H9 (cell line): ENCODE data around the gene VIT. TPM values are rescaled to one million over a fixed set of nuclear protein-coding genes. Genes with fewer than 3 reads are reported as not detected.
A peak's percentile ranks its signal among the peaks of the same experiment; 100 is the strongest.
"Not testable (repeated sequence)": the region's sequence is repeated elsewhere in the genome, so short reads cannot be mapped to it uniquely, and the experiment has no call there.

Experiments
- DNase-seq: peaks from one replicate; pipeline ENCODE4 v3.0.0-alpha.2; 2017
- H2AFZ ChIP-seq: one replicate; pipeline ENCODE4 v1.6.1; 2013; ENCODE audit warnings: mild to moderate bottlenecking, low read length, control low read depth, moderate library complexity
- H2AK5ac ChIP-seq: 2 replicates; pipeline ENCODE4 v1.6.1; 2013; ENCODE audit warnings: low read length, control low read depth, mixed read lengths; ENCODE audit not compliant: insufficient read length
- H2BK120ac ChIP-seq: one replicate; pipeline ENCODE4 v1.6.1; 2013; ENCODE audit warnings: low read depth, mild to moderate bottlenecking, low read length, control low read depth, inconsistent platforms; ENCODE audit not compliant: poor library complexity, severe bottlenecking
- H2BK12ac ChIP-seq: 2 replicates; pipeline ENCODE4 v1.6.1; 2013; ENCODE audit warnings: low read length, control low read depth, mixed read lengths, low read depth; ENCODE audit not compliant: insufficient read length
- H2BK15ac ChIP-seq: 2 replicates; pipeline ENCODE4 v1.6.1; 2013; ENCODE audit warnings: low read depth, low read length, control low read depth
- H2BK20ac ChIP-seq: one replicate; pipeline ENCODE4 v1.6.1; 2013; ENCODE audit warnings: low read depth, mild to moderate bottlenecking, low read length, control low read depth, inconsistent platforms; ENCODE audit not compliant: poor library complexity, severe bottlenecking
- H2BK5ac ChIP-seq: 2 replicates; pipeline ENCODE4 v1.6.1; 2013; ENCODE audit warnings: low read length, control low read depth, mixed read lengths; ENCODE audit not compliant: insufficient read length
- H3K14ac ChIP-seq: 2 replicates; pipeline ENCODE4 v1.6.1; 2013; ENCODE audit warnings: low read length, control low read depth; ENCODE audit not compliant: insufficient read depth
- H3K18ac ChIP-seq: 2 replicates; pipeline ENCODE4 v1.6.1; 2013; ENCODE audit warnings: low read depth, mild to moderate bottlenecking, mixed read lengths, low read length, control low read depth; ENCODE audit not compliant: insufficient read length
- H3K23ac ChIP-seq: 2 replicates; pipeline ENCODE4 v1.6.1; 2013; ENCODE audit warnings: low read length, control low read depth, mixed read lengths, low read depth; ENCODE audit not compliant: insufficient read length
- H3K23me2 ChIP-seq: 2 replicates; pipeline ENCODE4 v1.6.1; 2013; ENCODE audit warnings: low read depth, mild to moderate bottlenecking, mixed read lengths, low read length, control low read depth; ENCODE audit not compliant: insufficient read length, poor library complexity, severe bottlenecking
- H3K27ac ChIP-seq: 2 replicates; pipeline ENCODE4 v1.5.1; 2013; ENCODE audit warnings: low read length, control low read depth, mixed read lengths, low read depth; ENCODE audit not compliant: insufficient read length
- H3K27me3 ChIP-seq: 2 replicates; pipeline ENCODE4 v1.6.1; 2013; ENCODE audit warnings: low read length, control low read depth, inconsistent platforms; ENCODE audit not compliant: insufficient read depth
- H3K4ac ChIP-seq: 2 replicates; pipeline ENCODE4 v1.6.1; 2013; ENCODE audit warnings: low read depth, mild to moderate bottlenecking, control low read depth, inconsistent platforms, low read length, moderate library complexity
- H3K4me1 ChIP-seq: 2 replicates; pipeline ENCODE4 v1.6.1; 2013; ENCODE audit warnings: low read length, control low read depth, inconsistent platforms; ENCODE audit not compliant: insufficient read depth
- H3K4me2 ChIP-seq: 2 replicates; pipeline ENCODE4 v1.6.1; 2013; ENCODE audit warnings: low read length, control low read depth, mixed read lengths; ENCODE audit not compliant: insufficient read length, insufficient read depth
- H3K56ac ChIP-seq: 2 replicates; pipeline ENCODE4 v1.6.1; 2013; ENCODE audit warnings: low read depth, mild to moderate bottlenecking, mixed read lengths, low read length, control low read depth; ENCODE audit not compliant: insufficient read length
- H3K79me1 ChIP-seq: 2 replicates; pipeline ENCODE4 v1.6.1; 2013; ENCODE audit warnings: low read depth, mild to moderate bottlenecking, moderate library complexity, low read length, control low read depth, inconsistent platforms; ENCODE audit not compliant: insufficient read depth, poor library complexity, severe bottlenecking
- H3K79me2 ChIP-seq: 2 replicates; pipeline ENCODE4 v1.6.1; 2013; ENCODE audit warnings: low read length, control low read depth, inconsistent platforms; ENCODE audit not compliant: insufficient read depth
- H3K9ac ChIP-seq: 2 replicates; pipeline ENCODE4 v1.6.1; 2013; ENCODE audit warnings: low read length, control low read depth, mixed read lengths; ENCODE audit not compliant: insufficient read length; ENCODE audit errors: extremely low read depth
- H3K9me3 ChIP-seq: one replicate; pipeline ENCODE4 v1.6.1; 2013; ENCODE audit warnings: low read depth, low read length, inconsistent platforms; ENCODE audit not compliant: control insufficient read depth
- H3T11ph ChIP-seq: one replicate; pipeline ENCODE4 v1.6.1; 2013; ENCODE audit warnings: mild to moderate bottlenecking, low read length, control low read depth, inconsistent platforms
- H4K20me1 ChIP-seq: one replicate; pipeline ENCODE4 v1.6.1; 2013; ENCODE audit not compliant: control insufficient read depth, insufficient read length, insufficient read depth
- H4K5ac ChIP-seq: 2 replicates; pipeline ENCODE4 v1.6.1; 2013; ENCODE audit warnings: low read depth, mild to moderate bottlenecking, mixed read lengths, low read length, control low read depth; ENCODE audit not compliant: insufficient read length
- H4K8ac ChIP-seq: replicated peaks from 2 replicates; pipeline ENCODE4 v1.6.1; 2013; ENCODE audit warnings: low read length, control low read depth, mixed read lengths, low read depth; ENCODE audit not compliant: insufficient read length
- H4K91ac ChIP-seq: 2 replicates; pipeline ENCODE4 v1.6.1; 2013; ENCODE audit warnings: low read depth, mild to moderate bottlenecking, moderate library complexity, mixed read lengths, low read length, control low read depth; ENCODE audit not compliant: insufficient read length
- H3K27ac Mint-ChIP-seq, 3 experiments: 2 replicates in 2 of 3; 3 replicates in 1 of 3; pipeline ENCODE4 v1.8.0; 2020 to 2021; ENCODE audit warnings: mixed read lengths in 3 of 3, mild to moderate bottlenecking in 1 of 3, moderate library complexity in 1 of 3
- H3K27me3 Mint-ChIP-seq: 2 replicates; pipeline ENCODE4 v1.8.0; 2021; ENCODE audit warnings: low read depth, mild to moderate bottlenecking, moderate library complexity, mixed read lengths
- H3K36me3 Mint-ChIP-seq, 3 experiments: 2 replicates in 2 of 3; 3 replicates in 1 of 3; pipeline ENCODE4 v1.8.0; 2020 to 2021; ENCODE audit warnings: low read depth in 3 of 3, mixed read lengths in 3 of 3; ENCODE audit not compliant: insufficient read depth in 1 of 3
- H3K4me1 Mint-ChIP-seq, 2 experiments: 2 replicates each; pipeline ENCODE4 v1.8.0; 2020; ENCODE audit warnings: mixed read lengths in 2 of 2
- H3K4me3 Mint-ChIP-seq, 2 experiments: 2 replicates in 1 of 2; 3 replicates in 1 of 2; pipeline ENCODE4 v1.8.0; 2020 to 2021; ENCODE audit warnings: mild to moderate bottlenecking in 2 of 2, mixed read lengths in 2 of 2, moderate library complexity in 1 of 2
- H3K9me3 Mint-ChIP-seq, 2 experiments: 2 replicates in 1 of 2; 3 replicates in 1 of 2; pipeline ENCODE4 v1.8.0; 2020; ENCODE audit warnings: mild to moderate bottlenecking in 2 of 2, mixed read lengths in 2 of 2, moderate library complexity in 1 of 2
- CTCF ChIP-seq: fragments of 200-600 bp; sonication (generic); conservative IDR thresholded peaks from 3 replicates; pipeline ENCODE4 v1.8.0; 2021; ENCODE audit warnings: antibody characterized with exemption, mild to moderate bottlenecking
- WGBS: extraction: QIAGEN DNeasy Blood & Tissue Kit; methylation state at CpG from one replicate; pipeline ENCODE4 v1.1.7; 2013; ENCODE audit warnings: missing lambda C conversion rate, low lambda C conversion rate, mixed read lengths; ENCODE audit not compliant: insufficient read length; ENCODE audit errors: extremely low coverage; 5-methylcytosine and 5-hydroxymethylcytosine counted together
- total RNA-seq: library from RNA; stranded (reverse); gene quantifications from 2 replicates; pipeline ENCODE4 v1.2.1, GENCODE V29; 2021

Gene VIT
- total RNA-seq, 1 experiment from 2014 or later: 0.15 TPM

- H3K27me3 ChIP-seq: no peaks in the 10 kb centered on the region
- no peak overlapping the region for H3K27ac ChIP-seq
- H3K4me1 Mint-ChIP-seq: peaks cover 23 to 26% of the 10 kb centered on the region in 2 experiments
- no peak overlapping the region for H3K56ac ChIP-seq
- peak overlapping the region; percentile 29 for H3K4me2 ChIP-seq
- no peak overlapping the region for H2BK12ac ChIP-seq
- no peak overlapping the region for H3T11ph ChIP-seq
- H2BK20ac ChIP-seq: no peak overlapping the region
- H3K27me3 Mint-ChIP-seq: no peaks in the 10 kb centered on the region; the same call in 1 of the 2 replicates
- no peak overlapping the region for H2BK120ac ChIP-seq
- no peak overlapping the region for H2AK5ac ChIP-seq
- TF ChIP-seq CTCF: no peak
- H3K9me3 ChIP-seq: no peaks in the 10 kb centered on the region
- no peaks in the 10 kb centered on the region for H3K9me3 Mint-ChIP-seq
- H3K27ac Mint-ChIP-seq: peak overlapping the region; percentile 20 to 88 (median 87); a peak in 6 of 7 replicates
- DNase-seq: peak; percentile 59
- H2BK15ac ChIP-seq: no peak overlapping the region
- no peak overlapping the region for H2BK5ac ChIP-seq
- no peak overlapping the region for H4K5ac ChIP-seq
- H3K79me2 ChIP-seq: no peaks in the 10 kb centered on the region
- H2AFZ ChIP-seq: no peak overlapping the region
- whole genome bisulfite sequencing: no CpG with 5 or more reads among the region's 7 CpGs
- no peak overlapping the region for H4K91ac ChIP-seq
- peak overlapping the region; percentile 76 for H3K18ac ChIP-seq
- H3K79me1 ChIP-seq: no peaks in the 10 kb centered on the region
- no peak overlapping the region for H3K23ac ChIP-seq
- no peak overlapping the region for H3K9ac ChIP-seq
- H3K4me3 Mint-ChIP-seq: peak overlapping the region in 1 of 2 experiments; percentile 41; a peak in 1 of 5 replicates
- H4K20me1 ChIP-seq: no peaks in the 10 kb centered on the region
- no peak overlapping the region for H3K4ac ChIP-seq
- no peak overlapping the region for H3K14ac ChIP-seq
- no peaks in the 10 kb centered on the region for H3K23me2 ChIP-seq
- H3K36me3 Mint-ChIP-seq: no peaks in the 10 kb centered on the region; a peak in 1 of 7 replicates
- 0 out of 2 replicates have a peak, but pooled peaks cover 2% of the 10 kb centered on the region for H3K4me1 ChIP-seq
- H4K8ac ChIP-seq: no peak overlapping the region
Observed at GRCh38 chr2:36824273-36824672, 127.8 kb downstream of the VIT start.

- H3K23ac ChIP-seq, H3T11ph ChIP-seq, H2BK20ac ChIP-seq, DNase-seq, H3K4me3 Mint-ChIP-seq, H3K23me2 ChIP-seq, H3K9ac ChIP-seq, H4K20me1 ChIP-seq, H2BK15ac ChIP-seq, H2BK5ac ChIP-seq, H3K18ac ChIP-seq, H2BK12ac ChIP-seq, H4K91ac ChIP-seq, H3K27ac ChIP-seq, H2BK120ac ChIP-seq, H3K36me3 Mint-ChIP-seq, H3K27me3 Mint-ChIP-seq, H3K4me1 ChIP-seq, H3K27me3 ChIP-seq, H3K9me3 ChIP-seq, H3K79me1 ChIP-seq, H4K8ac ChIP-seq, H4K5ac ChIP-seq, H3K14ac ChIP-seq, H3K9me3 Mint-ChIP-seq, H3K56ac ChIP-seq, H2AK5ac ChIP-seq, H3K79me2 ChIP-seq, H3K4ac ChIP-seq, H2AFZ ChIP-seq: not testable (repeated sequence)
- H3K4me1 Mint-ChIP-seq: peaks cover 23 to 26% of the 10 kb centered on the region in 2 experiments
- peak overlapping the region; percentile 20 to 88 (median 87); a peak in 4 of 7 replicates for H3K27ac Mint-ChIP-seq
- WGBS: no CpG with 5 or more reads among the region's 2 CpGs
- peak overlapping the region; percentile 29 for H3K4me2 ChIP-seq
Observed at GRCh38 chr2:36824683-36825082, 128.2 kb downstream of the VIT start.
